Skin epidermis (tissue), 12 donors: ENCODE measurements around the gene TMEM255A.
A peak's percentile ranks its signal among the peaks of the same experiment; 100 is the strongest.

Experiments used
- H3K27ac ChIP-seq, 21 experiments: fragments of 200-600 bp; sonication (generic) in 11 of 21; one replicate each; pipeline ENCODE4 v1.5.0; 2020; ENCODE audit warnings: mild to moderate bottlenecking in 3 of 21, inconsistent platforms in 2 of 21, moderate library complexity in 2 of 21
- H3K4me3 ChIP-seq, 7 experiments: fragments of 200-600 bp; sonication (generic) in 2 of 7; one replicate each; pipeline ENCODE4 v1.5.0; 2020; ENCODE audit warnings: inconsistent platforms in 2 of 7, mild to moderate bottlenecking in 2 of 7, moderate library complexity in 1 of 7

Gene TMEM255A

DNA sequence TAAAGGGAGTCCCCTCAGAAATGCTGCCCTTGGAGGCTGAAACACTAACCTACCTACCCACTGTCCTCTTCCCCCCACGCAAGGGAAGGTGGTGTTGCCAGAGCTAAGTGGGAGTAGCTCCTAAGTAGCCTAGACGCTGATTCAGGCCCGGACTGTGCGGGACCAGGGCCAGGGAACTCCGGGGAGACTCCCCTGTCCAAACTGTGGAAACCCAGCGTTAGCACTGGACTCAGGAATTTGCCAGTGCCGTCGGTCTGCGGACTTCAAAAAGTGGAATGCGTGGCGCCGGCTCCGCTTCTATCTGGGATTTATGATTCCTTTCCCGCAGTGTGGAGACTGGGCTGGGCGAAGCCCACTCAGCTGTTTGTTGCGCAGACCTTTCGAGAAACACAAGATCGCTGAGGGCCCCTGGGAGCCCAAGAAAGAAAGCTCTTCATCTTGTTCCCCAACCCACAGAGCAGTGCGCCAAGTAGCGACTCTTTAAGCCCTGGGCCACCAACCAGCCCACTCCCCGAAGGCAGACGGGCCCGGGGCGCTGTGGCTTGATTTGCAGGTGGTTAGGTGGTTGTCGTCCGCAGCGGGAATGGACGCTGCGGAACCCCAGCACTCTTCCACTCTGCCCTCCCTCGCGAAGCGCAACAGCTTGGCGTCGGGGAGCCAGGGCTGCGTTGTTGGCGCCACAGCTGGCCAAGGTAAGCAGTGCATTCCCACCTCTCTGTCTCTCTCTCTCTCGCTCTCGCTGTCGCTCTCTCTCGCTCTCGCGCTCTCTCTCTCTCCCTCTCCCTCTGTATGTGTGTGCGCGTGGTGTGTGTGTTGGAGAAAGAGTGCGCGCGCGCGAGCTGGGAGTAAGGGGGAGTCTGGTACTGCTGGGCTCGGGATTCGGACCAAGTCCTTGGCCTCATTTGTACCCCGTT, 2.0 kb downstream of the TMEM255A start:
- no peak overlapping the region for H3K27ac ChIP-seq
- H3K4me3 ChIP-seq = peak overlapping the region; percentile 15 to 37 (median 20)

- H3K4me3 ChIP-seq = no peak overlapping the region
Observed at GRCh38 chrX:120308558-120308957, 2.7 kb downstream of the TMEM255A start.

DNA sequence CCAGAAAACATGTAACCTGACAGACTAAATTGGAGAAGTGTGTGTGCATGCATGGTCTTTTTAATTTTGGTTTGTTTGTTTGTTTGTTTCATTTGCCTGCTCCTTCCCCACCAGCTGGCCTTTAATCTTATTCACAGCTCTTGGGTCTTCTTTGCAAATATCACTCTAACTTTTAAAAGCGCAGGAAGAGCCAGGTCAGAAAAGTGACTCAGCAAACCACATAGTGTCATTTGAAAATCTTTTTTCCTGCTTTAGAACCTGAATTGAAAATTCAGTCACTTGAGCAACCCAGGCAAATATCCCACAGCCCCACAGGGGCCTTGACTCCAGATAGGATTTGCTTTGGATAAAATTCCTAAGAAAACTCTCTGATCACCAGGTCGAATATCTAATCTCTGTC, 4.6 kb downstream of the TMEM255A start:
- Histone ChIP-seq H3K27ac (no peak overlapping the region), H3K4me3 (no peak overlapping the region)

More at GRCh38 chrX:120308558-120308957, 2.7 kb downstream of the TMEM255A start:
- H3K27ac ChIP-seq = no peak overlapping the region

GRCh38 chrX:120305531-120306141, 5.6 kb downstream of the TMEM255A start:
- H3K4me3 ChIP-seq = no peak overlapping the region
- no peak overlapping the region for H3K27ac ChIP-seq

- Histone ChIP-seq H3K27ac (no peak overlapping the region), H3K4me3 (no peak overlapping the region)
Observed at GRCh38 chrX:120304256-120304655, 7.0 kb downstream of the TMEM255A start.

DNA sequence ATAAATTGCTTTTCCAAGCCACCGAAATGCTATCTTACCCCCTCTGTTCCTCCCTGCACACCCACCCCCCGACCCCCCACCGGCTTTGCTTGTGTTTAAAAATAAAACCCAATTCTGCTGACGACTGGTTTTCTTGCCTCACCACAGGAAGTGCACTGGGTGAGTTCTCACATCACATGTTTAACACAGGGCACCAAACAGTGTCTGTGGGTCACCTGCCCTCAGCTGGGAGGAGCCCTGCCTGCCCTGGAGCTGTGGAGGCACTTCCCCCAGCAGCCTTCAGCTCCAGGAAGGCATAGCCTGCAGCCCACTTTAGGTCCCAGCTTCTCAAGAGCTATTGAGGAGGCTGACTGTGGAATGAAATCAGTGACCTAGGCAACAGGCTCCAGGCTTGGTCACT, 8.8 kb downstream of the TMEM255A start:
- no peak overlapping the region for H3K4me3 ChIP-seq
- peak overlapping the region in 1 of 21 experiments; percentile 18 for H3K27ac ChIP-seq

GRCh38 chrX:120301960-120302359, 9.3 kb downstream of the TMEM255A start:
- no peak overlapping the region for H3K27ac ChIP-seq
- no peak overlapping the region for H3K4me3 ChIP-seq

- Histone ChIP-seq H3K27ac (no peak overlapping the region), H3K4me3 (no peak overlapping the region)
Observed at GRCh38 chrX:120301497-120301896, 9.8 kb downstream of the TMEM255A start.

- Histone ChIP-seq H3K27ac (no peak overlapping the region), H3K4me3 (no peak overlapping the region)
Observed at GRCh38 chrX:120299928-120300327, 11.3 kb downstream of the TMEM255A start.

- H3K4me3 ChIP-seq = no peak overlapping the region
Observed at GRCh38 chrX:120297923-120298322, 13.3 kb downstream of the TMEM255A start.

GRCh38 chrX:120294651-120295050, 16.6 kb downstream of the TMEM255A start:
- Histone ChIP-seq H3K4me3 (no peak overlapping the region), H3K27ac (no peak overlapping the region)

More at GRCh38 chrX:120297923-120298322, 13.3 kb downstream of the TMEM255A start:
- no peak overlapping the region for H3K27ac ChIP-seq

DNA sequence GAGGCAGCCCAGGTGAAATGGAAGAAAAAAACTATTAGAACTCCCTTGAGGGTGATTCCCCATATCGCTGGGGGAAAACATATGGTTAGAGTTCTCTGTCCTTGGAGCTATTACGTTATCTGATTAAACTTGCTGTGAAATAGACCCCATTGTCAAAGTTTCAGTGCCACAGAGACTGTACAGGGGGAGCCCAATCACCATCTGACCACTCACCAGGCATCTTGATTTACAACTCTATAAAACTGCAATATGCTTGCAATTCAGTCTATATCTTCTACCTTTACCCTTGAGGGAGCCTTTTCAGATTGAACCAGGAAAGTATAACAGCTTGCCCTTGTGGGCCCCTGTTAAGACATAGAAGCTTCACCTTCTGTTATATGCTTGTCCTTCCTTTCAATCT, 18.2 kb downstream of the TMEM255A start:
- Histone ChIP-seq H3K4me3 (no peak overlapping the region), H3K27ac (no peak overlapping the region)

- no peak overlapping the region for H3K4me3 ChIP-seq
- no peak overlapping the region for H3K27ac ChIP-seq
Observed at GRCh38 chrX:120291211-120291610, 20.1 kb downstream of the TMEM255A start.

DNA sequence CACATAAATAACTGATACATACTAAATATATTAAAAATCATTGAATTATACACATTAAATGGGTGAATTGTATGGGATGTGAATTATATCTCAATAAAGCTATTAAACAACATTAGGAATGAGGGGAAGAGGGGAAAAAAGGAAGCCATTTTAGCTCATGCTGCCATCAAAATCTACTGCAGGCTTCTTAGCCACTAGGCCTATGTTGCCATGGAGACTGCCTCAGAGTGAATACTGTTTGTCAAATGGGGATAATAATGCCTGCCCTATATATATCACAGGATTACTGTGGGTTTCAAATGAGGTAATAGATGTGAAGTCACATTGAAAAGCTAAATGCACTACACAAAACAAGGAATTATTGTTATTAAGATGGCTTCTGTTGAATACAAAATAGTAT, 21.2 kb downstream of the TMEM255A start:
- Histone ChIP-seq H3K27ac (no peak overlapping the region), H3K4me3 (no peak overlapping the region)

DNA sequence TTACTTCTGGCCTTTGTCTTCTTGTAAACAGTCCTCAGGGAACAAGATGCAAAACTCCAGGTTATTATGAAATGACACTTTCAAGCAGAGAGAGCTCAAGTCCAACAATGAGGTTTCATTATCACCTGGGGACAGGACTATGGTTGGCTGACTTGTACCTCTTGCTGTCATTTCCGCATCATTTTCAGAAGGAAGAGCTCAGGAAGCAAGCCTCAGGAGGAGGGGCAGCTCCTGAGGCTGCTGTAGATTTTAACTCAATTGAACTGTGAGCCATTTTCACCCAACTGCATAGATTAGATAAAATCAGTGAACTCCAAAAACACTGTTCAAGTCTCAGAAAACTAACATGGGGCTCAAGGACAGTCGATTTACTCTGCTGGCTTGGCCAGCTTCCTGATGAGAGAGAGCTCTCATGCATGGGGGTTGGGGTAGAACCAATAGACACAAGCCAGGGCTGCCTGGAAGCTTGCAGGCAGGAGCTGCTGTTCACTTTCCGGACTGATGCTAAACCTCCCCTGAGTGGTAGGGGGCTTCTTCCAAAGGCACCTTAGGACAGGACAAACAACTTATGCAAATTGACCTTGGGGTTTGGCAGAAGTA, 23.6 kb downstream of the TMEM255A start:
- no peak overlapping the region for H3K27ac ChIP-seq
- no peak overlapping the region for H3K4me3 ChIP-seq

- Histone ChIP-seq H3K27ac (no peak overlapping the region), H3K4me3 (no peak overlapping the region)
Observed at GRCh38 chrX:120286733-120287512, 24.3 kb downstream of the TMEM255A start.

DNA sequence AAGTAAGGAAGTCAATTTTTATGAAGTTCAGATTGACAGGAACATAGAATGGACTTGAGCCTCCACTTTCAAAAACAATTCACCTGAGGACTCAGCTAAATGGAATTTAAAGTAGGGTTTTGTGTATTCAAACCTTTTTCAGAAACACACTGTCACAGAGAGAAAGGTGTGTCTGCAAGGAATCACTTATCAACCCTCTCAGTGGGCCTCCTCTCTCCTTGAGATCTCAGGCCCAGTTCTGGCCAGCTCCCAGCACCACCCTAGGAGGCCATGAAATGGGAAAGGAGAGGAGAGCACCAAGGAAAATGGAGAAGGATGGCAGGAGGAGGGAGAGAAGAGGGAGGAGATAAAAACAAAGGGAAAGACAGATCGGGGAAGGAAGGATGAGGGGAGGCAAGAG, 28.6 kb downstream of the TMEM255A start:
- no peak overlapping the region for H3K27ac ChIP-seq
- H3K4me3 ChIP-seq = no peak overlapping the region

DNA sequence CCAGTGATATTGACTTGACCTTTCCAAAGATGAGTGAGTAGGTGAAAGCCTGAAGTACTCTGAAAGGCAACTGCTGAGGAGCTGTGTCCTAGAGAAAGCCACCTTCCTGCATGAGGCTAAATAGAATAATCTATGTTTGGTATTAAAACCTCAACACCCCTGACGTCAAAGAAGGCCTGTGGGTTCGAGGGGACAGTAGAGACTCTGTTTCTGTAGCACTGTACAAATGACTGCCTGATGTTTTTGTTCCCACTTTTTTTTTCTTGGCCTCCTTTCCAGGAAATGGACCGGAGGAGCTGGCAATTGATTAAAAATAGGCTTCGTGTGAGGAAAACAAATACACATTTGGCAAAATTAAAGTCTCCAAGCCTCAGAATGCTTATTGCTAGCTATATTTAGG, 29.5 kb downstream of the TMEM255A start:
- H3K4me3 ChIP-seq = no peak overlapping the region
- no peak overlapping the region for H3K27ac ChIP-seq

GRCh38 chrX:120281021-120281624, 30.1 kb downstream of the TMEM255A start:
- Histone ChIP-seq H3K27ac (no peak overlapping the region), H3K4me3 (no peak overlapping the region)

GRCh38 chrX:120274958-120275357, 36.3 kb downstream of the TMEM255A start:
- no peak overlapping the region for H3K27ac ChIP-seq
- no peak overlapping the region for H3K4me3 ChIP-seq
